Urinary bladder (tissue), 2 donors: ENCODE results near the gene SLC38A1. TPM values are rescaled to one million over a fixed set of nuclear protein-coding genes. Genes with fewer than 3 reads are reported as not detected.

Source experiments
- polyA plus RNA-seq: library from polyadenylated mRNA; stranded (reverse); fragments of 200-250 nt; gene quantifications from one replicate; pipeline ENCODE4 v1.2.3, GENCODE V29; 2013
- total RNA-seq: library from RNA; depleted of rRNA; stranded (reverse); fragments of >200 nt; gene quantifications from one replicate; pipeline ENCODE4 v1.2.3, GENCODE V29; 2014
- donor health status: healthy.

The SLC38A1 gene
- total and polyA plus RNA-seq, 2 donors = 15.1 to 81.7 TPM

Other genes with a start within 250 kb of the SLC38A1 start
- gene SLC38A2, start 103.7 kb upstream of the SLC38A1 start, total RNA-seq = 471 TPM
- gene SLC38A2, start 103.7 kb upstream of the SLC38A1 start, polyA plus RNA-seq = 128 TPM